GM18873 (cell line): ENCODE measurements around the gene PPA1.
"Not testable (repeated sequence)": the region's sequence is repeated elsewhere in the genome, so short reads cannot be mapped to it uniquely, and the experiment has no call there.

Experiments used
- ATAC-seq: cut with Tn5 transposase; IDR thresholded peaks from one replicate; pipeline ENCODE4 v1.9.1; 2021; ENCODE audit warnings: mild to moderate bottlenecking, moderate library complexity, moderate number of reproducible peaks; ENCODE audit not compliant: unreplicated experiment, low FRiP score

Gene PPA1

DNA sequence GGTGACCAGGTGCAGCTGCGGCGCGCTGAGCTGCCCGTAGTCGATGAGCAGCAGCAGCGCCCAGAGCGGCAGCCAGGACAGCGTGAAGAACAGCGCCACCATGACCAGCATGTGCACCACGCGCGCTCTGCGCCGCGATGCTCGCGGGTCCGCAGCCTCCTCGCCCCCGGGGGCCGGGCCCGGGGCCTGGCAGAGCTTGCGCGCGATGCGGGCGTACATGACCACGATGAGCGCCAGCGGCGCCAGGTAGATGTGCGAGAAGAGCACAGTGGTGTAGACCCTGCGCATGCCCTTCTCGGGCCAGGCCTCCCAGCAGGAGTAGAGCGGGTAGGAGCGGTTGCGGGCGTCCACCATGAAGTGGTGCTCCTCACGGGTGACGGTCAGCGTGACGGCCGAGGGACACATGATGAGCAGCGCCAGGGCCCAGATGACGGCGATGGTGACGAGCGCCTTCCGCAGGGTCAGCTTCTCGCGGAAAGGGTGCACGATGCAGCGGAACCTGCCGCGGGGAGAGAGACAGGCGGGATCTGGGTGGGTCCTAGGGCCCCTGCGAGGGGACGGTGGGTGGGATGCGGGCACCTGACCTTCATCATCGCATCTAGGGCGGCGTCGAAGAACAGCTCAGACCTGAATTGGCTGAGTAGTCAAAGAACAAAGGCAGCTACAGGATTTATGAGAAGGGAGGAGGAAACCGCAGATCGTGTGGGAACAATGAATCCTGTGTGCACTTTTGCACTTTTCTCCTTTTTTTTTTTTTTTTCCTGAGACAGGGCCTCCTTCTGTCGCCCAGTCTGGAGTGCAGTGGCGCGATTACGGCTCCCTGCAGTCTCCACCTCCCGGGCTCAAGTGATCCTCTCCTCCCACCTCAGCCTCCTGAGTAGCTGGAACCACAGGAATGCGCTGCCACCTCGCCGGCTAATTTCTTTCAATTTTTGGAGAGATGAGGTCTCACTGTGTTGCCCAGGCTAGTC lies 22.4 kb upstream of the PPA1 start:
- no peak for ATAC-seq

- ATAC-seq, result no peak
These were observed 21.6 kb upstream of the PPA1 start for GRCh38 chr10:70254778-70255328.

- no peak for ATAC-seq
These were observed 20.9 kb upstream of the PPA1 start for GRCh38 chr10:70253878-70254765.

DNA sequence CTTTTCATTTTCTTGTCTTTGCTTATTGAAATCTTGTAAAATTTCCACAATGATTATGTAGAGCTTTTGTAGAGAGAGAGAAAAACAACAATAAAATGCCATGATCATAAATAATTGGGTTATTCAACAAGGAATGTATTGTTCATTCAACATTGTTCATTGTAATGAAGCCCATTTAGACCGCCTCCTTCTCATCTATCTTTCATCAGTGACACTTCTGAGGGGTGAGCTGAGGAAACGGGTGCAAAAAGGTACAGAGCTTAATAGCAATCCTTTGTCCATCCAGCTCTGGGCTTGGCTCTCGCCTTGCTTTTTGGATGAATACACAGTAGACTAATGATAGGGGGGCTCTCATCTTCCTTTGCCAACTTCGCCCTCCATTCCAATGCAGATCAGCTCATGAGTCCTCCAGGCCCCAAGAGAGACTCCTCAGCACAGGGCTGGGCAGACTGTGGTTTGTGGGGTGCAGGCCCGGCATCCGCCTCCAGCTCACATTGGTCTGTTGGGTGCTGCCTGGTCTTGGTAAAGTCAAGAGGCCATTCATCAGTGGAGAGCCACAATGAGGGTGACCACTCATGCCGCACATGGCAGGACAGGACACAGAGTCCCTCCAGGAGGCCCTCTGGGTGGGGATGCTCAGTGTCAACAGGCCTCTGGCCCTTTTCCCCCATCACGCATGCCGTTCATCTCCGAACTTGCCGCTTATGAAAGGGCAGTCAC lies 17.9 kb upstream of the PPA1 start:
- no peak for ATAC-seq

- no peak for ATAC-seq
These were observed 14.1 kb upstream of the PPA1 start for GRCh38 chr10:70247360-70247759.

DNA sequence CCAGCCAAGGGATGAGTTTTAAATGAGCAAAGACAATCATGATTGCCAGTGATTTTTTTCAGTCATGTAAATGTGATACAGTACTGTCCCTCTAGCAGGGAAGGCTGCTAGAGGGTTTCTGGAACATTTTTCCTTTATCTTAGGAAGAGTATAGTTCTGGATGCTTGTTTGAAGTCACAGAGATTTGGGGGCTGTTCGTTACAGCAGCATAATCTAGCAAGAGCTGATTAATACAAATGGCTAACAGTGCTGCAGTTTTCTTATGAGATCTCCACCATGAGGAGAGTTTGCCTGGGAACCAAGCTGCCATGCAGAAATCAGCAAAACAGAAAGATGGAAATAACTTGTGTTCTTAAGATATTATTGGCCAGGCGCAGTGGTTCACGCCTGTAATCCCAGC lies 7.9 kb upstream of the PPA1 start:
- ATAC-seq, result no peak

- ATAC-seq, result not testable (repeated sequence)
These were observed 6.8 kb upstream of the PPA1 start for GRCh38 chr10:70239986-70240385.

DNA sequence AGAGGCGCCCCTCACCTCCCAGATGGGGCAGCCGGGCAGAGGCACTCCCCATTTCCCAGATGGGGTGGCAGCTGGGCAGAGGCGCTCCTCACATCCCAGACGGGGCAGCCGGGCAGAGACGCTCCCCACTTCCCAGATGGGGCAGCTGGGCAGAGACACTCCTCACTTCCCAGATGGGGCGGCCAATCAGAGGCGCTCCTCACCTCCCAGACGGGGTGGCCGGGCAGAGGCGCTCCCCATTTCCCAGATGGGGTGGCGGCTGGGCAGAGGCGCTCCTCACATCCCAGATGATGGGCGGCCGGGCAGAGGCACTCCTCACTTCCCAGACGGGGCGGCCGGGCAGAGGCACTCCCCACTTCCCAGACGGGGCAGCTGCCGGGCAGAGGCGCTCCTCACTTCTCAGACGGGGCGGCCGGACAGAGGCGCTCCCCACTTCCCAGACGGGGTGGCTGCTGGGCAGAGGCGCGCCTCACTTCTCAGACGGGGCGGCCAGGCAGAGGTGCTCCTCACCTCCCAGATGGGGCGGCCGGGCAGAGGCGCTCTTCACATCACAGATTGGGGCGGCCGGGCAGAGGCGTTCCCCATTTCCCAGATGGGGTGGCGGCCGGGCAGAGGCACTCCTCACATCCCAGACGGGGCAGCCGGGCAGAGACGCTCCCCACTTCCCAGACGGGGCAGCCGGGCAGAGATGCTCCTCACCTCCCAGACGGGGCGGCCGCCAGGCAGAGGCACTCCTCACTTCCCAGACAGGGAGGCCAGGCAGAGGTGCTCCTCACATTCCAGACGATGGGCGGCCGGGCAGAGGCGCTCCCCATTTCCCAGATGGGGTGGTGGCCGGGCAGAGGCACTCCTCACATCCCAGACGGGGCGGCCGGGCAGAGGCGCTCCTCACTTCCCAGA lies 6.1 kb upstream of the PPA1 start:
- ATAC-seq, result not testable (repeated sequence)

DNA sequence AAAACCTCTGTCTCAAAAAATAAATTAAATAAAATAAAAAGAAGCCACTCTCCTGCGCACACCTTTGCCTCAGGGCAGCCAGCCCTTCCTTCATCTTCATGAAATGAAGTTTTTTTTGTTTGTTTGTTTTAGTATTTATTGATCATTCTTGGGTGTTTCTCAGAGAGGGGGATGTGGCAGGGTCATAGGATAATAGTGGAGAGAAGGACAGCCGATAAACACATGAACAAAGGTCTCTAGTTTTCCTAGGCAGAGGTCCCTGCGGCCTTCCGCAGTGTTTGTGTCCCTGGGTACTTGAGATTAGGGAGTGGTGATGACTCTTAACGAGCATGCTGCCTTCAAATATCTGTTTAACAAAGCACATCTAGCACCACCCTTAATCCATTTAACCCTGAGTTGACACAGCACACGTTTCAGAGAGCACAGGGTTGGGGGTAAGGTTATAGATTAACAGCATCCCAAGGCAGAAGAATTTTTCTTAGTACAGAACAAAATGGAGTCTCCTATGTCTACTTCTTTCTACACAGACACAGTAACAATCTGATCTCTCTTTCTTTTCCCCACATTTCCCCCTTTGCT lies 4.8 kb upstream of the PPA1 start:
- ATAC-seq, result not testable (repeated sequence)

DNA sequence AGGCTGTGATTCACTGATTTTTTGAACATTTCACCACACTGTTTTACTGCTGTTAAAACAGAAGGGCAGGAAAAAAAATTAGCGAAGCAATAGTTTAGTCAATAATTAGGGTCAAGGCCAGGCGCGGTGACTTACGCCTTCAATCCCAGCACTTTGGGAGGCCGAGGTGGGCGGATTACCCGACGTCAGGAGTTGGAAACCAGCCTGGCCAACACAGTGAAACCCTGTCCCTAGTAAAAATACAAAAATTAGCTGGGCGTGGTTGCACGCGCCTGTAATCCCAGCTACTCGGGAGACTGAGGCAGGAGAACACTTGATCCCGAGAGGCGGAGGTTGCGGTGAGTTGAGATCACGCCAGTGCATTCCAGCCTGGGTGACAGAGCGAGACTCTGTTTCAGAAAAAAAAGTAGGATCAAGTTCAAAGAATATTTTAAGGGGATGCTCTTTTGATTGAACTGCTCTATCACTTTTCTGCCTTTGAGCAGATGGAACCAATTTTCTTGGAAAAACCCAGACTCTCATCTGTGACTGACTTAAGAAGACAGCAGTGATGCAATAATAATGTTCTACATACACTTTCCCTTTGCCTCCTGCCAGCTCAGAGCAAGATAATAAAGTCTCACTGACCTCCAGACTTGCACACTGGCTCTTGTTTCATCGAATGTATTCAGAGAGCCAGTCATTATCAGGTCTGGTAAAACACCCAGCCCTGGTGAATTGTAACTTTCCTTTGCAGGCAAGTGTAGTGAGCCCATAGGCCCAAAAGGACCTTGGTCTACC lies 1.6 kb upstream of the PPA1 start:
- no peak for ATAC-seq

GRCh38 chr10:70233939-70234300 lies 691 bp upstream of the PPA1 start:
- ATAC-seq, result no peak

- no peak for ATAC-seq
These were observed 445 bp downstream of the PPA1 start for GRCh38 chr10:70232859-70233108.

DNA sequence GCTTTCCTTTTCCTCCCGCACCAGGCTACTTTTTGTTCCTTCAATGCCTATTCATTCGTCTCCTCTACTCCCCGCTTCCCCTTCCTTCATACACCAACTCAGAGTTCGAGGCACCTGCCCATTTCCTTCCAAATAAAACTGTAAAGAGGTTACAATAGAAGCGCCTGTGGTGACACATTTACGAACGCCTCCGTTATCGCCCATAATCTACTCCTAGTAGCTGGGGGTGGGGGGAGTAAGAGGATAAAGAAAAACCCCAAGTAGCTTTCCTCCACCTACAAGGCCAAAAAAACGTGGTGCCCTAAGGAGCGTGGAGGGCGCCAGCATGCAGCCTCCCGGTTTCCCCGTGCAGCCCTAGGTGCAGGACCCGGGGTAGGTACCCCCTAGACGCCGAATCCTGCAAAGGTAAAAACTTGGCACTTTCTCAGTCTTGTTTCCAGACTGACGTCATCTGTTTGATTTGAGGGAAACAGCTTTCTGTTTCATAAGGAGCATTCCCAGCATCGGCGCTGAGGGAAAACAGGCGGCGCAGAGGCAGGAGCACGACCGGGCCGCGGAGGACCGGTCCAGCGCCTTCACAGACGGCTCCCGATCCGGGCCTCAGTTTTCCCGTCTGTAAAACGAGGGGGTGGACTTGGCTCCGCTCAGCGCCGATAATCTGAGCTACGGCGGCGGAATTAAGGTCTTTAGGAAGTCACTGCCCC lies 922 bp downstream of the PPA1 start:
- no peak for ATAC-seq

GRCh38 chr10:70228491-70228890 lies 4.7 kb downstream of the PPA1 start:
- no peak for ATAC-seq

DNA sequence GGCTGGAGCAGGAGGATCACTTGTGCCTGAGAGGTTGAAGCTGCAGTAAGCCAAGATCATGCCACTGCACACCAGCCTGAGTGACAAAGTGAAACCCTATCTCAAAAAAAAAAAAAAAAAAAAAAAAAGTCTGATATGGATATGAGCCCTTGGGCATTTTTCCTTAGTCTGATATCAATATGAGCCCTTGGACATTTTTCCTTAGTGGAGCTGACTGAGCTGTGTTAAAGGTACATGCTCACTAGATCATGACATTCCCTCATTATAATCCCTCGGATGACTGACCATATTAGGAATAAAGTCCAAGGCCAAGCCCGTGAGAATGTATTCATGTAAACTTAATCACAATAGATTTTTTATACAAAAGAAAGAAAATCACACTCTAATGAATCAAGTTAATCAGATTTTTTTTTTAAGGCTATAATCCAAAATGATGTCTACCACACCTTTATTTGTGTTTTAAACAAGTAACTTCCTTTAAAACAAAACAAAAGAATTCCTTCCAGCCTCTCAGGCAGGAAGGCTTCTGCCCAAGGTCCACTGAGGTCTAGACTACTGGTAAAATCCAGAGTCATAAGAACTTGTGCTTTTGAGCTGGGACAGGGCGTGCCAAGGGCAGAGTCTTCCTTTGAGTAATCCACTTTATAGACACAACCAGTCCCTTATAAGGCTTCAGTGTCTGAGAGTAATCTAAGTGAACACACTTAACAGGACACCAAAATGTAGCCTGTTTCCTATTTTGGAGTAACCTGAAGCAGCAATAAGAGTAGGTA lies 5.5 kb downstream of the PPA1 start:
- no peak for ATAC-seq

DNA sequence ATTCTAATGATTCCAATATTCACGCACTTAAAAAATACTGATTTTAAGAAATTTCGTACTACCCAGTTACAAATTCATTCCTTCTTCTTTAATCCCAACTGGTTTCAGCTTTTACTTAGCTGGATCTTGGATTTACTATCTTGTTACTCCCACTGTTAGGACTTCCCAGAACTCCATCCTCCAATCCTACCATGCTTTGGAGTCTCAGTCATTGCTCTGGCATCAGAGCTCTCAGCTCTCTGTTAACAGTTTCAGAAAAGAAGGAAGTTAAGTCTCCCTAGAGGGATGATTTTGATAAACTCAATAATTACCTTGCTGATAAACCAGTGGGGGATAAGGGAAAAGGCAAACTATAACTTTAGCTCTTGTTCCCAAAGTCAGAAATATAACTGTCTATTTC lies 9.5 kb downstream of the PPA1 start:
- no peak for ATAC-seq

DNA sequence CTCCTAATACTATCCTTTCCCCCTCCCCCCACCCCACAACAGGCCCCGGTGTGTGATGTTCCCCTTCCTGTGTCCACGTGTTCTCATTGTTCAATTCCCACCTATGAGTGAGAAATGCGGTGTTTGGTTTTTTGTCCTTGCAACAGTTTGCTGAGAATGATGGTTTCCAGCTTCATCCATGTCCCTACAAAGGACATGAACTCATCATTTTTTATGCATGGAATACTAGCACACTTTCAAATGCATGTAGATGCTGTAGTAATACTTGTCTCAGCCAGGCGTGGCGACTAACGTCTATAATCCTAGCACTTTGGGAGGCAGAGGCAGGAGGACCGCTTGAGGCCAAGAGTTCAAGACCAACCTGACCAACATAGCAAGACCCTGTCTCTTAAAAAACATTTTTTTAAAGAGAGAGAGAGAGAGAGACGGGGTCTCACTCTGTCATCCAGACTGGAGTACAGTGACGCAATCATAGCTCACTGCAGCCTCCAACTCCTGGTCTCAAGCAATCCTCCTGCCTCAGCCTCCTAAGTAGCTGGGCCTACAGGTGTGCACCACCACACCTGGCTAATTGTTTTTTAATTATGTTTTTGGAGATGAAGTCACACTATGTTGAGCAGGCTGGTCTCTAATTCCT lies 10.3 kb downstream of the PPA1 start:
- ATAC-seq, result not testable (repeated sequence)
